ENCODE data around the gene SH3RF2.

Gene SH3RF2

DNA sequence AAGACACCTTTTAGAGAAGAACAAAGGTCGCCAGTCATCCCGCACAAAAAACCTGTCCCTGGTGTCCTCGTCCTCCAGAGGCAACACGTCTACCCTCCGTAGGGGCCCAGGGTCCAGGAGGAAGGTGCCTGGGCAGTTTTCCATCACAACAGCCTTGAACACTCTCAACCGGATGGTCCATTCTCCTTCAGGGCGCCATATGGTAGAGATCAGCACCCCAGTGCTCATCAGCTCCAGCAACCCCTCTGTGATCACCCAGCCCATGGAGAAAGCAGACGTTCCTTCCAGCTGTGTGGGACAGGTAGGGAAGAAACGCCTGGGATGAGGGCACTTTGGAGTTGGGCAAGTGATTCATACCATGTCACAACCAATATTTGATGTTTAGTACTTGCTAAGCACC lies 77.4 kb downstream of the SH3RF2 start:
- DNase-seq: no peak

DNA sequence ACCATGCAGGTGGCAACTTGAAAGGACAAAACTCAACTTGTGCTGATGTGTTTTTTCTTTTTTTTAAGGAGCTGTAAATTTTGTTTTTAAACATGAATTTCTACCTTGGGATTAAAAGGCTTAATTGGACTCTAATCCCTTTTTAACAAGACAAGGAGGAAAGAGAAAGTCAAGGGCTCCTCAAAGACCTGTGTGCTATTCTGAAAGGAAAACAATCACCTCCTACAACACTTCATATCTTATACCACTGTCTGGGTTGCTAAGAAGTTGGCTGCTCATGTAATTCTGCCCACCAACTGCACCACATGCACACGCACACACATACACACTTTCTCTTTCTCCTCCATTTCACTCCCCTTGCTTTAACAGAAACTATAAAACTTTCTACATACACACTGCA lies 78.6 kb downstream of the SH3RF2 start:
- no peak for DNase-seq

DNA sequence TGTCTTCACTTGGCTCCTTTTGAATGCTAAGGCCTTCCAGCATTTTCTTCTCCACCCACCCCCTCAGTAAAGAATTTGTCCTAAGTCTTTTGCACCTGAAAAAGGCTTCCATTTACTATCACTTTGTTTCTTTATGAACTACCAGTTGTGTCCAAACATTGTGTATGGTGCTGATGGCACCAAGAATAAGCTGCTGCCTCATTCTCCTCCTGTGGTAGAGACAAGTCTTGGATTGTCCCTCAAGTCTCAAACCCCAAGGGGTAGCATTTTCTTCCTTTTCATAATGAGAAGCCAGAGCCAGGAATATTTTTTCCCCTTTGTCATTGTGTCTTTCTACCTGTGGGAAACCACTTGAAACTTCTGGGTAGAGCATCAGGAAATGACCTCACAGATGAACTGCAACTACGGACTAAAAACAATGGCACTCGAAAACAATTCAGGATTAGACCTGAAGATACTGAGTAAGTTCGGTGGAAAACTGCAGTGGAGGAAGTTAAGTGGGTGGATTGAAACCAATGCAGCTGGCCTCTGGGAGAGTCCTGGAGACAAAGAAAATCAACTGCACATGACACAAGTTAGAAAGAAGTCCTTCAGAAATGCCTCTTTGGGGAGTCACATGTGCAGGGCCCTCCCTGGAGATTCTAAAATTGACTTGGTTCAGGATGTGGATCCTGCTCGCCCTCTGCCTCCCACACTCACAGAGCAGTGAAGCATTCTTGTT lies 80.5 kb downstream of the SH3RF2 start:
- DNase-seq: no peak

DNA sequence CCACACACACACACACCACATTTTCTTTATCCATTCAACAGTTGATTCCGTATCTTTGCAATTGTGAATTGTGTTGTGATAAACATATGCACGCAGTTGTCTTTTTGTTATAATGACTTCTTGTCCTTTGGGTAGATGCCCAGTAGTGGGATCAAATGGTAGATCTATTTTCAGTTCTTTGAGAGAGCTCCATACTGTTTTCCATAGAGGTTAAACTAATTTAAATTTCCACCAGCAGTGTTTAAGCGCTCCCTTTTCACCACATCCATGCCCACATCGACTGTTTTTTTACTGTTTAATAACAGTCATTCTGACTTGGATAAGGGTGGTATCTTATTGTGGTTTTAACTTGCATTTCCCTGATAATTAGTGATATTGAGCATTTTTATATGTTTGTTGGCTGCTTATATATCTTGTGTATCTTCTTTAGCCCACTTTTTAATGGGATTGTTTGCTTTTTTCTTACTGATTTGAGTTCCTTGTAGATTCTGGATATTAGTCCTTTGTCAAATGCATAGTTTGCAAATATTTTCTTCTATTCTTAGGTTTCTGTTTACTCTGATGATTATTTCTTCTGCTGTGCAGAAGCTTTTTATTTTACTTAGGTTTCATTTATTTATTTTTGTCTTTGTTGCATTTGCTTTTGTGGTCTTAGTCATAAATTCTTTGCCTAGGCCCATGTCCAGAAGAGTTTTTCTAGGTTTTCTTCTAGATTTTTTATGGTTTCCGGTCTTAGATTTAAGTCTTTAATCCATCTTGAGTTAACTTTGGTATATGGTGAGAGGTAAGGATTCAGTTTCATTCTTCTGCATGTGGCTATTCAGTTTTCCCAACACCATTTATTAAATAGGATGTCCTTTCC lies 82.4 kb downstream of the SH3RF2 start:
- no peak for DNase-seq

DNA sequence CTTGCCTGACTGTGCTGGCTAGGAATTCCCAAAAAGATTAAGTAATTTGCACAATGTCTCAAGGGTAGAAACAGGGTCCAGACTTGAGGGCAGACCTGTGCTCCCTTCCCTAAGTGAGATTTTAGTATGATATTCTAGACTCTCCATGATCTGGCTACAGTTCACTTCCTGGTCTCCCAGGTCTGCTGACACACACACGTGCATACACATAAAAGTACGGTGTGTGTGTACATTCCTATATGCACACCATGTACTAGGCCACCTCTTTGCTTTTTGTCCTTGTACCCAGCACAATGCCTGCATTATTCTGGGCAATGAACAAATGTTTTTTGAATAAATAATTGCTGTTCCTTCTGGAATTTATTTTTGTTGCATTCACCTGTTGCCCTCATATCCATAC lies 83.7 kb downstream of the SH3RF2 start:
- DNase-seq: no peak

DNA sequence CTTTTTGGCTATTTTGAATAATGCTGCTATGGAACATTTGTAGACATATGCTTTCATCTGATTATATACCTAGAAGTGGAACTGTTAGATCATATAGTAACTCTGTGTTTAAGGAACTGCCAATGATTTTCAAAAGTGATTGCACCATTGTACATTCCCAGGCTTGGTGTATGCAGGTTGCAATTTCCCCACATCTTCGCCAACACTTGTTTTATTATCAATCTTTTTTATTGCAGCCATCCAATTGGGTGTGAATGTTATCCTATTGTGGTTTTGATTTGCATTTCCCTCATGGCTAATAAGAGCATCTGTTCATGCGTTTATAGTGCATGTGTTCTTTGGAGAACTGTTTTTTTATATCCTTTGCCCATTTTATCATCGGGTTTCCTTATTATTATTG lies 87.7 kb downstream of the SH3RF2 start:
- no peak for DNase-seq

DNA sequence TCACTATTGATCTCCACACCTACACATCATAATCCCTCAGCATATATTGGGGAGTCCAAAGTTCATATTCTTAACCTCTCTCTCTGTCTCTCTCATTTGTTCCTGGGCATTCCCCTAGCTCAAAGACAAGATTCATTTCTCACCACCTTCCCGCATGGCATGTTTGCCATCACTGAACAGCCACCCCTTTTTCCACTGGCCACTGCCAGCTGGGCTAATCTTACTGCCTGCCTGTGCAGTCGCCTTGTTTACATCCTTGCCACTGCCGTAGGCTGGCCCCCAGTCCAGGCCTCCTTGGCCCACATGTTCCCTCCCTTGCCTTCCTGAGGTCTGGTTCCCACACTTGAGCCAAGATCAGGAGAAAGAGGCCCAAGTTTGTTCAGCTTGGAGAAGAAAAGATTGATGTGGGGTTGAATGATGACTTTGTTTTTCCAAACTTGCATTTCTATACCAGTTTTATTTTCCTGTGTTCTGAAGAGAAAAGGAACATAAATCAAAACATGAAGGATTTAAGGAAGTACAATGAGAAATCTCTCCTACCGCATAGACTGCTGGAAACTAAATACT lies 88.8 kb downstream of the SH3RF2 start:
- DNase-seq: no peak

DNA sequence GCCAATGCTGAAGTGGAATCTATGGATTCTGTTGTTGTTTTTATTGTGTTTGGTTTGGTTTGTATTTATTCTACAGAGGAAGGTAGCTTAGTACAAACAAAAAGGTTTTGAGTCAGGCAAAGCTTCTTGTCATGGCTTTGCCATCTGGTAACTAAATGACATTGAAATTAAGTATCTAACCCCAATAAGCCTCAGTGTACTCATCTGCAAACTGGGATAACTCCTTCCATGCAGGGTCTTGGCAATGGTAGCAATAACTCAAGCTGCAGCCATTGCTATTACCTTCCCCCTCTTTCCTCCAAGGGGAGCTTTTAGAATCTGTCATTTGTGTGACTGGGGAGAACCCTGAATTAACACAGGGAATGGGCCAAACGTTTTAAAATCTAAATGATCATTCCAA lies 89.3 kb downstream of the SH3RF2 start:
- no peak for DNase-seq

DNA sequence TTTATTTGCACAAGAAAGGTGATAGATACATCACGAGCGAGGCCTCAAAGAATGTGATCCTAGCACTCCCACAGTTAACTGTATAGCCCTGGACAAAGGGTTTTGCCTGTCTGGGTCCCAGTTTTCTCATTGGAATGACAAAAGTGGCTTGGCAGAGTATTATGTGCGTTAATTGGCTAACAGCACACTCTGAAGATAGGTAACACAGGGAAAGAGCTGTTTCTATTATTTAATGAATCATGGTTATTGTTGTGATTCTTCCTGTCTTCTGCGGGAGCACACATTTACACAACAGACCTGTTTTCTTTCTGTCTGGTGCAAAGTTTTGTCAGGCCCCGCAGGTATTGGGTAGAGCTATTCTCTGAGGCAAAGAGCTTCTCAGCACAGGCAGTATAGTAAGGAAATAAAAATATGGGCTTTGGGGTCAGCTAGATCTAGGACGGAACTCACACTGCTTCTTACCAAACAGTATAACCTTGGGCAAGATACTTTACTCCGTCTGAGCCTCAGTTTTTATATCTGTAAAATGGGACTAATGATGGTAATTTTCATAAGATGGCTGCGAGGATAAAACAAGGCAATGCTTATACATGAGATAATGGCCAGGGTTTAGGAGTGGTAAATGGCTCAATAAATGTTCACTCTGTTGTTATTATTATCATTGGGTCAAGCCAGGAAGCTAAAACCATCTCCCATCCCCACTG lies 90.1 kb downstream of the SH3RF2 start:
- DNase-seq: no peak

DNA sequence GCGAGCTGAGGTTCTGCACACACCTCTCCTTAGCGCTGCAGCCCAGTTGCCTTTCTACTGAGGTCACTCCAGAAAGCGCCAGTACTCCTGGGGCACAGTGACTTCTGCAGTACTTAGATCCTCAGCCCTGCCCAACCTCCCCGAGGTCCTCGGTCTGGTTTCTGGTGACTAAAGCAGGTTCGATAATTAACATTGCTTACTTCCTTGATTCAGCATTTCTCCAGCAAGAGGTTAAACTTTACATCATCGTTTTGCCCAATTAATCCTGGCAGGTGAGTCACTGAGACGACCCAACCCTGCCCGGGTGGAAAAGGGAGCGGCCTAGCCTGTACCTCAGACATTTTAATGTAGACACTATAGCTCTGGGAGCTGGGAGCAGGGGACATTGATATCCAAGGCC lies 91.4 kb downstream of the SH3RF2 start:
- no peak for DNase-seq

DNA sequence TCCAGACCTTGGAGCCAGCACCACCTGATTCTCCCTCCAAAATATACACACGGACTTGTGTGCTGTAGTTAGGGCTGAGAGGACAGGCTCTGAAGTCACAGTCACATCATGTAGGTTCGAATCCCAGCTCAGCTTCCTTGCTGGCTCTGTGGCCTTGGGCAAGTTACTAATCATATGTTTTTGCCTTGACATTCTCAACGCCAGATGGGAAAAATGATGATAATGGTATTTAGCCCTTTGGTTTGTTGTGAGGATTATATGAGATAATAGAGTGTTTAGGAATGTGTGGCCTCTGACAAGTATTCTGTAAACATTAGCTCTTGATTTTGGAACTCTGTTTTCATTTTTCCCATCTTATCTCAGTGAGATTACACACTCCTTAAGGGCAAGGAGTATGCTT lies 96.5 kb downstream of the SH3RF2 start:
- DNase-seq: no peak

DNA sequence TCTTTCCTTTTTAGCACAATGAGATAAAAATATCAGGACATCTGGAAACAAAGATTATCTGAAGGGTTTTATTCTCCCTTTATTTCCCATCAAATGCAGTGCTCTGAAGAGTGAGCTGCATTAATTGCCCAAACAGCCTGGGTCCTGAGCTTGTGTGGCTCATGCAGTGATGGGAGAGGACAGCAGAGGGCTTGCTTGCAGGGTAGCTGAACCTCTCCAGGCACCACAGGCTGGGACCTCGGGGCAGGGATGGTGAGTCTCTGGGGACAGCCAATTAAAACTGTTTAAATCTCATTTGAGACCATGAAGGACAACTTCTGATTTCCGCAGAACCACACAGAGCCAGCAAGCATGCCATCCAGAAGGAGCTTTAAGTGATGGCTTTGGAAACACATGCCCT lies 97.7 kb downstream of the SH3RF2 start:
- no peak for DNase-seq

DNA sequence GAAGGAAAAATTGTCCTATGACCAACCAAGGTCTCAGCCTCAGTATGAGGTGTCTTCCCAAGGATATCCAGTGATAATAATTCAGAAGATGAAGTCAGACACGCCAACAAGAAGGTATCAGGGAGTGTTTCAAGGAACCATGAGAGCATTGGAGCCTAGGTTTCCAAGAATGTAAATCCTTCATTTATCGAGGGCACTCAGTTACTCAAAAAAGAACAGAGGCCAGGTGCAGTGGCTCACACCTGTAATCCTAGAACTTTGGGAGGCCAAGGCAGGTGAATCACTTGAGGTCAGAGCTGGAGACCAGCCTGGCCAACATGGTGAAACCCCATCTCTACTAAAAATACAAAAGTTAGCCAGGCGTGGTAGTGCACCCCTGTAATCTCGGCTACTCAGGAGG lies 98.2 kb downstream of the SH3RF2 start:
- no peak for DNase-seq

DNA sequence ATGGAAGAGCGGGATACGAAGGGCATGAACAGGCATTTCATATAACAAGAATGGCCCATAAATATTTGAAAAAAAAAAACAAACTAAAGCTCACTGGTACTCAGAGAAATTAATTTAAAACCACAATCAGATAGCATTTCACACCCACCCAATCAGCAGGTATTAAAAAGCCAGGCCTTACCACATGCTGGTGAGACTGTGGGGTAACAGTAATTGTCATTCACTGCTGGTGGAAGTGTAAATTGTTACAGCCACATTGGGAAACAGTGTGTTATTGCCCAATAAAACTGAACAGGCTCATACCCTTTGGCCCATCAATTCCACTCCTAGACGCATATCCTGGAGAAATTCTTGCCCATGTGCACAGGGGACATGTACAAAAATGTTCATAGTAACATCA lies 103.0 kb downstream of the SH3RF2 start:
- DNase-seq: no peak

DNA sequence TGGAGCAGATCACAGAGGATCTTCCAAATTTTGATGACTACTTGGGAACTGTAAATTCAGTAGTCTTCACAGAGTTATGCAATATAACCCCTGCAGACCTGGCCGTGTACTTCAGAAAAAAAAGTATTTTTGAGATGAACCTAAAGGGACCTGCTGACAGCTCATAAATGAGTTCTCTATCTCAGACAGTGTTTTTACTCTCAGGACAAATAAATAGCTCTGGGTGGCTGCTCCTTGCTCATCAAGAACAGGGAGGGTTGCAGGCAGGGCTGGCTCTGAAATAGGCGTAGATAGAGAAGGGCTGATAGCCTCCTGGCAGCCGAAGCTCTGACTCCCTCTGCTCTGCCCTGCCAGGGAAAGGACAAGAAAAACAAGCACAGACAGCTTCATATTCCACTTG lies 104.1 kb downstream of the SH3RF2 start:
- no peak for DNase-seq

DNA sequence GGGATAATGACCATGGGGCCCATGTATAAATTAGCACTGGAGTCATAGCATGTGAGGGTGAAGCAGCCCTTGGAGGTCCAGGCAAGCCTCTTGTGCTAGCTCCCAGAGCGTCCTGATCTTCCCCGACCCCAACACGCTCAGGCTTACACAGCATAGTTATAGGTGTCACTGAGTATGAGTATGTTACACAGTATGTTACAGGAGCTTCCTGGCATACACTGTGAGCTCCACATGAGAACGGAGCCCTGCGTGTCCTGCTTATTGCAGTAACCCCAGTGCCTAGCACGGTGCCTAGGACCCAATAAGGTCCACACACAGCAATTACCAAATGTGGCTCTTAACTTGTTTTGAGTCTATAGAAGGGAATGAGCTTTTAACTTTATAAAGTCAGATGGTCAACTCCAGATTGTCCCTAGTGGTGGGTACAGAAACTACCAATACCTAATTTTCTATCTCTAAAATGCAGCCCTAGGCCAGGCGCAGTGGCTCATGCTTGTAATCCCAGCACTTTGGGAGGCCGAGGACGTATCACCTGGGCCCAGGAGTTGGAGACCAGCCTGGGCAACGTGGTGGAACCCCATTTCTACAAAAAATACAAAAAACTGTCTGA lies 104.9 kb downstream of the SH3RF2 start:
- DNase-seq: no peak

DNA sequence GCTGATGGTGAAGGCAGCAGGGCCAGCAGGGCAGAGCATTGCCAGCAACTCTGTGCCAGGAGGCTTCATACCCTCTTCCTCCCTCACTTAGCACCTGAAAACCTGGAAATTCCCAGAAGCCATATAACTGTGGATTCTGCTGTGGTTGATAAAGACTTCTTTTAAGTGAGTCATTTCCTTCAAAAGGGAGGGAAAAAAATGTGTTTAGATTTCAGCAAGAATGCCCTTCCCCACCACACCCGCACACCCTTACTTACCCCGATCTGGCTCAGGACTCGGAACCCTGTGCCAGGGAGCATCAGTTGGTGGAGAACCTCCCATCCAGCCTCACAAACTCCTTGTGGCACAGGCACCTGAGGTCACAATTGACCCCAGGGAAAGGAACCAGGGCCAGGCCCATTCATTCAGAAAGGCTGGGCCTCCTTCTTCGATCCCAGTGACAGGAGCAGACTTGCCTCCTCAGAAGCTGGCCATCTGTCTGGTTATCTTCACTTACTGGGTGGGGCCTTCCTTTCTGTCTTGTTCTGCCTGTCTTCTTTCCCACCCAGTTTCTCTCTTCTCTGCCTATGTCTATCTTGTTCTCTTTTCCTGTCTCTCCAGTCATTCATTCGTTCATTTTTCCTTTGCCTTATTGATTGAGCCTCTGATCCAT lies 106.4 kb downstream of the SH3RF2 start:
- no peak for DNase-seq

DNA sequence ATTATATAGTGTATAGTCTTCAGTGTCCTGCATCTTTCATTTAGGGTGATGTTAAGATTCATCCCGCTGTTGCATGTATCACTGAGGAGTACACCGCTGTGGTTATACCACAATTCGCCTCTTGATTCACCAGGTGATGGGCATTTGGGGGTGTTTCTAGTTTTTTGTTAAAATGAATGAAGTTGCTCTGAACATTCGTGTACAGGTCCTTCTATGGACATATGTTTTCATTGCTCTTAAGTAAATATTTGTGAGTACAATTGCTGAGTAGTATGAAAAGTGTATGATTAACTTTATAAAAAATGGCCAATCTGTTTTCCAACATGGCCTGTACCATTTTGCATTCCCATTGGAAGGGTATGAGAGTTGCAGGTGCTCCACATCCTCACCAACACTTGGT lies 107.3 kb downstream of the SH3RF2 start:
- DNase-seq: no peak

DNA sequence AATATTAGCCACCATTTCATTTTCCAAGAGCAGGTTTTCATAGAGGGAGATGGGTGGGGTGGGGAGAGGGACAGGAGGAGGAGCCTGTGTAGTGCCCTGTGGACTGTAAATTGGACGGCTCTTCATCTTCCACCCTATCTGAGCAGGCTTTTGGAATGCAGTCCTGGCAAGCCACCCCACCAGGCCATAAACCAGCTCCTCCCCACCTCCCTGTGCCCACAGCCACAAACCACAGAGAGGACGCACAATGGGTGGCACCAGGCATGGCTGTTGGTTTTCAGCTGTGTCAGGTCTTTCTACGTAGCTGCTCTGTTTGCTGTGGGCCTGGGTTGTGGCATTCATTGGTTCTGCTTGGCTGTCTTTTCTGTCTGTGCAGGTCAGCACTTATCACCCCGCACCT lies 111.0 kb downstream of the SH3RF2 start:
- DNase-seq: no peak

DNA sequence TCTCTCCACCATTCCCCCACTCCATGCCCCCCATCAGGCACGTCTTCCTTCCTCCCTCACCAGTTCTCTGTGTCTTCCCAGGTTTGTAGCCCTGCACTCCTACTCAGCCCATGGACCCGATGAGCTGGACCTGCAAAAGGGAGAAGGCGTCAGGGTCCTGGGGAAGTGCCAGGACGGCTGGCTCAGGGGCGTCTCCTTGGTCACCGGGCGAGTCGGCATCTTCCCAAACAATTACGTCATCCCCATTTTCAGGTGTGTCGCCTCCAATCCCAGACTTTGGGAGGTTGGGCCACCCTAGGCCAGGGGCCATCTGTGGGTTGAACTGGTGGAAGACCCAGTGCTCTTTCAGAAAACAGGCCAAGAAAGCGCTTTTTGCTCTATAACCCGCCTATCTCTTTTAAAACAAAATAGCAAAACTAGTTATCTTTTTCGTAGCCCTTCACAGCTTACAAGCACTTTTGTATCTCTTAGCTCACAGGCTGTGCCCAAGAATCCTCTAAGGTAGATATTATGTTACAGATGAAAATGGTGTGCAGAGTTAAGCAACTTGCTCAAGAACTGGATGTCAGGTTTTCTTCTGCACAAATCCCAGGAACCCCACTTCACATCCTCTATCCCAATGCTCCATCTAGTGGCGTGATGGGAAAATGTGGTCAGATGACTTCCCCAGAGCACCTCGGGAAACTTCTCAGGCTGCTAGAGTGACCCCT lies 112.8 kb downstream of the SH3RF2 start:
- DNase-seq: peak; percentile 25 to 37

DNA sequence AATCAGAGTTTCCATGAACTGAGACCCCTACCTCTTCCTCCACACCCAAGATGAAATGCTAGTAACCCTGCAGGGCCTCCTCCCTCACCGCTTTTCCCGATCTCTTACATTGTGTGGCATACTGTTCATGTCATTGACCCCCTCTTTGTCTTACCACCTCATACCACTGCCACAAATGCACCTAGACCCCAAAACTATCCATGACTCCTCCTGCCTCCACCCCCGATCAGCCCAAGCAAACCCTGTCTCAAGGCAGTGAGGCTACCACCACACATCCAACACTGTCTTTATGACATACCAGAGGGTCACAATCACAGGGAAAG lies 113.3 kb downstream of the SH3RF2 start:
- DNase-seq: no peak

DNA sequence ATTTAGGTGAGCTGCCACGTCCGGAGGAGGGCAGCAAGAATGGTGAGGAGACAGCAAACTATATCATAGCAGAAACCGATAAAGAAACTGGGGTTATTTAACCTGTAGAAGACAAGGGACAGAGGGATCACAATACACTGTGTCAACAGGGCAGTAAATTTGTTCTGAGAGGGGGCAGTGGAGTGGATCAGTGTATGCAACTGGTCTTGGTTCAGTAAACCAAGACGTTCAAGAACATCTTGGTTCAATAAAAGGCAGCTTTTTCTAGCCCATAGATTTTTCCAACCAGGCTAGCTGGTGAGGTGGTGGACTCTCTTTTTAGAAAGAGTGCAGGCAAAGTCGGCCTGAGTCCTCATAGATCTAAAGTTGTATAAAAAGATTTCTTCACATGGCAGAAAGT lies 113.7 kb downstream of the SH3RF2 start:
- no peak for DNase-seq

Data from activated CD4-positive, alpha-beta T cell treated with anti-CD3 and anti-CD28 coated beads, Interleukin-2, amount 50 U/mL, for 48 hours (primary cell).